Measurements from ENCODE around the gene CCDC3.

Gene CCDC3

DNA sequence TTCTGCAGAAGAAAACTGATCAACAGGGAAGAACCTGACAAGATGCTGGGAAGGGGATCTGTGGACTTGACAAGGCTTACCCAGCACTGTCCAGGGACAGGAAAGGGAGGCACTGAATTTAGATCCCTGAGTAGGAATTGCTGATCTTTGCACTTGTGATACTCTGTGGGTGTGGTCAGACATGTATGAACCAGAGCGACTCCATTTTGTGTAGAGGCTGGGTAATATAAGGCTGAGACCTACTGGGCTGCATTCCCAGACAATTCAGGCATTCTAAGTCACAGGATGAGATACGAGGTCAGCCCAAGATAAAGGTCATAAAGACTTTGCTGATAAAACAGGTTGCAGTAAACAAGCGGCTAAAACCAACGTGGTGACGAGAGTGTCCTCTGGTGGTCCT is 60.7 kb downstream of the CCDC3 start:
- Histone ChIP-seq H3K9me3 (ENCODE audit: severe bottlenecking) (no peaks in the 10 kb centered on the region), H3K27ac (ENCODE audit: poor library complexity, severe bottlenecking) (no peak overlapping the region)
- TF ChIP-seq, protein P1, sequence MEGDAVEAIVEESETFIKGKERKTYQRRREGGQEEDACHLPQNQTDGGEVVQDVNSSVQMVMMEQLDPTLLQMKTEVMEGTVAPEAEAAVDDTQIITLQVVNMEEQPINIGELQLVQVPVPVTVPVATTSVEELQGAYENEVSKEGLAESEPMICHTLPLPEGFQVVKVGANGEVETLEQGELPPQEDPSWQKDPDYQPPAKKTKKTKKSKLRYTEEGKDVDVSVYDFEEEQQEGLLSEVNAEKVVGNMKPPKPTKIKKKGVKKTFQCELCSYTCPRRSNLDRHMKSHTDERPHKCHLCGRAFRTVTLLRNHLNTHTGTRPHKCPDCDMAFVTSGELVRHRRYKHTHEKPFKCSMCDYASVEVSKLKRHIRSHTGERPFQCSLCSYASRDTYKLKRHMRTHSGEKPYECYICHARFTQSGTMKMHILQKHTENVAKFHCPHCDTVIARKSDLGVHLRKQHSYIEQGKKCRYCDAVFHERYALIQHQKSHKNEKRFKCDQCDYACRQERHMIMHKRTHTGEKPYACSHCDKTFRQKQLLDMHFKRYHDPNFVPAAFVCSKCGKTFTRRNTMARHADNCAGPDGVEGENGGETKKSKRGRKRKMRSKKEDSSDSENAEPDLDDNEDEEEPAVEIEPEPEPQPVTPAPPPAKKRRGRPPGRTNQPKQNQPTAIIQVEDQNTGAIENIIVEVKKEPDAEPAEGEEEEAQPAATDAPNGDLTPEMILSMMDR (IDR thresholded peaks at IDR 0.05; ENCODE audit: poor library complexity, severe bottlenecking): no peak

DNA sequence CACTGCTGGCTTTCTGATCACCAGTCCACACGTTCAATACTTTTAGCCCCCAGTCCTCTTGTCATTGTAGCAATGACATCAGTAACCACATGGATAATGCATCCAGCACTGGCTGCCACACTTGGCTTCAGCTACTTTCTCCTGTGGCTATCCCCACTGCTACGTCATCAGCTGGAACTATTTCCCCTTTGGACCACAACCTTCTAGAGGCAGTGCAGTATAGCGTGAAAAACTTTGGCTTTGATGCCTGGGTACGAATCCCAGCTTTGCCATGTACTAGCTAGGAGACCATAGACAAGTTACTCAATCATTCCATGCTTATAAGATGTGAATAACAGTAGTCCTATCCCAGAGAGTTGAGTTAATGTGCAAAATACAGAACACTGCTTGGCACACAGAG is 63.2 kb downstream of the CCDC3 start:
- no peak for ATAC-seq (ENCODE audit: low read depth)
- Histone ChIP-seq H3K4me1 (ENCODE audit: insufficient read depth, poor library complexity, severe bottlenecking) (peaks cover 11% of the 10 kb centered on the region), H3K4me3 (ENCODE audit: severe bottlenecking) (no peak overlapping the region), H3K27ac (ENCODE audit: poor library complexity, severe bottlenecking) (no peak overlapping the region), H3K36me3 (ENCODE audit: low read depth) (no peaks in the 10 kb centered on the region), H3K9me3 (ENCODE audit: severe bottlenecking) (no peaks in the 10 kb centered on the region), H3K27me3 (ENCODE audit: insufficient read depth, poor library complexity, severe bottlenecking) (no peaks in the 10 kb centered on the region)
- no peak for DNase-seq (ENCODE audit: low spot score)
- TF ChIP-seq, protein P1 (IDR thresholded peaks at IDR 0.05; ENCODE audit: poor library complexity, severe bottlenecking): no peak

More for the DNA sequence above, 60.7 kb downstream of the CCDC3 start:
- Histone ChIP-seq H3K4me1 (ENCODE audit: insufficient read depth, poor library complexity, severe bottlenecking) (peaks cover 8% of the 10 kb centered on the region), H3K36me3 (ENCODE audit: low read depth) (no peaks in the 10 kb centered on the region), H3K27me3 (ENCODE audit: insufficient read depth, poor library complexity, severe bottlenecking) (no peaks in the 10 kb centered on the region), H3K4me3 (ENCODE audit: severe bottlenecking) (no peak overlapping the region)
- DNase-seq (ENCODE audit: low spot score) (no peak), ATAC-seq (ENCODE audit: low read depth) (no peak)

DNA sequence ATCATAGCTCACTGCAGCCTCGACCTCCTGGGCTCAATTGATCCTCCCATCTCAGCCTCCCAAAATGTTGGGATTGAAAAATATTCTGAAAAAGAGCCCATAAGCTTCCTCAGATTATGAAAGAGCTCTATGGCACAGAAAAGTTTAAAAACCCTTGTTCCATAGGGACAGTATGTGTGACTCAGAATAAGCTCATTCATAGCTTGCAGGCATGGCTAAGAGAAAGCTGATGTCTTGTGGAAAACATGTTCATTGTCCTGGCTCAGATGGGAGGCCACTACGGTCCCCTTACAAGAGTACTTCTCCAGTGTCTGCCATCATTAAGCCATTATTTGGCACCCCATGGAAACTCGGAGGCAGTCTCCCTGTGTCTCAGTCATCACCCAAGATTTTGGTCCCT is 64.0 kb downstream of the CCDC3 start:
- Histone ChIP-seq H3K9me3 (ENCODE audit: severe bottlenecking) (no peaks in the 10 kb centered on the region), H3K27me3 (ENCODE audit: insufficient read depth, poor library complexity, severe bottlenecking) (no peaks in the 10 kb centered on the region), H3K4me3 (ENCODE audit: severe bottlenecking) (no peak overlapping the region), H3K36me3 (ENCODE audit: low read depth) (no peaks in the 10 kb centered on the region), H3K4me1 (ENCODE audit: insufficient read depth, poor library complexity, severe bottlenecking) (peaks cover 11% of the 10 kb centered on the region), H3K27ac (ENCODE audit: poor library complexity, severe bottlenecking) (no peak overlapping the region)
- DNase-seq (ENCODE audit: low spot score) (no peak), ATAC-seq (ENCODE audit: low read depth) (peak; percentile 80)
- TF ChIP-seq, protein P1 (IDR thresholded peaks at IDR 0.05; ENCODE audit: poor library complexity, severe bottlenecking): no peak

DNA sequence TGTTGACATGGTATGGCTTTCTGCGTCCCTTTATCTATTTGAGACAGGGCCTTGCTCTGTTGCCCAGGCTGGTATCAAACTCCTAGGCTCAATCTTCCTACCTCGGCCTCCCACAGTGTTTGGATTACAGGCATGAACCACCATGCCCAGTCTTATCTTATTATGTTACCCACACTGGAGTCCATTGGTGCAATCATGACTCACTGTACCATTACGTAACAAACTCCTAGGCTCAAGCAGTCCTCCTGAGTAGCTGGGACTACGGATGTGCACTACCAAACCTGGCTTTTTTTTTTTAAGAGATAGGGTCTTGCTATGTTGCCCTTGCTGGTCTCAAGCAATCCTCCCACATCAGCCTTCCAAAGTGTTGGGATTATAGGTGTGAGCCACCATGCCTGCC is 66.7 kb downstream of the CCDC3 start:
- Histone ChIP-seq H3K27ac (ENCODE audit: poor library complexity, severe bottlenecking) (no peak overlapping the region), H3K4me3 (ENCODE audit: severe bottlenecking) (no peak overlapping the region), H3K27me3 (ENCODE audit: insufficient read depth, poor library complexity, severe bottlenecking) (no peaks in the 10 kb centered on the region), H3K9me3 (ENCODE audit: severe bottlenecking) (no peaks in the 10 kb centered on the region), H3K4me1 (ENCODE audit: insufficient read depth, poor library complexity, severe bottlenecking) (peaks cover 11% of the 10 kb centered on the region), H3K36me3 (ENCODE audit: low read depth) (no peaks in the 10 kb centered on the region)
- ATAC-seq (ENCODE audit: low read depth): peak; percentile 93
- TF ChIP-seq, protein P1 (IDR thresholded peaks at IDR 0.05; ENCODE audit: poor library complexity, severe bottlenecking): no peak
- DNase-seq (ENCODE audit: low spot score): no peak

DNA sequence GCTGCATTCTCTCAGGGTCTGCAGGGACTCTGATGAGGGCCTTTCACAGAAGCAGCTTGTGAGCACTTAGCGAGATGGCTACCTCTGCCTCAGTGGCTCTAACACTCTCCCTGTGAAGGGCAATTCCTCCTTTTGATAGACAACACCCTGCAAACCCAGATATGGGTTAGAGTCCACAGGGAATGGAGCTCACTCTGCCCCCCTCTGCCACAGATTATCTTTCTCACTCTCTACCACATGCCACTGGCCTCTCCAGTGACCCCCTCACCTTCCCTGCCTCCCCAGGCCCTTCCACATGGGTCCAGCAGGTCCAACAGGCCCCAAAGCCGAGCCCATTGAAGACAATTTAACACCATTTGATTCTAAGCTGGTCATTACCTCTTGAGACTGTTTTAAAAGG is 72.1 kb downstream of the CCDC3 start:
- no peak for DNase-seq (ENCODE audit: low spot score)
- peaks cover 3% of the 10 kb centered on the region for H3K9me3 ChIP-seq (ENCODE audit: severe bottlenecking)
- no peak overlapping the region for H3K4me3 ChIP-seq (ENCODE audit: severe bottlenecking)
- H3K36me3 ChIP-seq (ENCODE audit: low read depth): no peaks in the 10 kb centered on the region
- no peak for ATAC-seq (ENCODE audit: low read depth)
- TF ChIP-seq, protein P1 (IDR thresholded peaks at IDR 0.05; ENCODE audit: poor library complexity, severe bottlenecking): no peak
- peaks cover 11% of the 10 kb centered on the region for H3K4me1 ChIP-seq (ENCODE audit: insufficient read depth, poor library complexity, severe bottlenecking)
- H3K27ac ChIP-seq (ENCODE audit: poor library complexity, severe bottlenecking): no peak overlapping the region
- no peaks in the 10 kb centered on the region for H3K27me3 ChIP-seq (ENCODE audit: insufficient read depth, poor library complexity, severe bottlenecking)

Data from RWPE2 (cell line).